Panc1 (cell line): ENCODE data around the gene LCORL. TPM values are rescaled to one million over a fixed set of nuclear protein-coding genes. Genes with fewer than 3 reads are reported as not detected.

ENCODE experiments used
- ATAC-seq: fragments of 200-7000 bp; cut with Tn5 transposase; 2 replicates; pipeline ENCODE4 v1.9.1; 2020; ENCODE audit warnings: mild to moderate bottlenecking, moderate library complexity
- BruUV-seq: library from RNA; stranded (reverse); fragments of 400-500 nt; replicated peaks from 2 replicates; lab custom pipeline; 2021; lab: Mats Ljungman, UMichigan
- CTCF ChIA-PET: fragments of 300-600 bp; sonication (Branson Sonifier 250); formaldehyde crosslinking; loops from one replicate; lab custom pipeline; 2022; ENCODE audit warnings: antibody characterized with exemption; lab: Charles Lee
- POLR2A ChIA-PET: fragments of 300-600 bp; sonication (Branson Sonifier 250); formaldehyde crosslinking; loops from one replicate; lab custom pipeline; 2022; ENCODE audit warnings: antibody characterized with exemption; lab: Charles Lee
- DNase-seq: peaks from one replicate; pipeline ENCODE4 v3.0.0-alpha.2; 2010; ENCODE audit warnings: low read depth, low spot score
- H3K27ac ChIP-seq: 2 replicates; pipeline ENCODE4 v1.5.1; 2011; ENCODE audit warnings: mild to moderate bottlenecking, low read length, inconsistent platforms
- H3K27me3 ChIP-seq: fragments of 200-500 bp; sonication (Bioruptor generic); 2 replicates; pipeline ENCODE4 v1.6.0; 2014; ENCODE audit warnings: low read length, inconsistent platforms; ENCODE audit not compliant: control insufficient read depth, insufficient read depth
- H3K36me3 ChIP-seq: fragments of 200-500 bp; sonication (Bioruptor generic); 2 replicates; pipeline ENCODE4 v1.5.1; 2014; ENCODE audit warnings: inconsistent platforms, mild to moderate bottlenecking, low read length, moderate library complexity; ENCODE audit not compliant: control insufficient read depth, insufficient read depth
- H3K4me1 ChIP-seq: 2 replicates; pipeline ENCODE4 v1.5.1; 2011; ENCODE audit warnings: inconsistent platforms, mild to moderate bottlenecking, low read length, moderate library complexity; ENCODE audit not compliant: control insufficient read depth, insufficient read depth
- H3K4me3 ChIP-seq, 2 experiments: 2 replicates each; pipeline ENCODE4 v1.5.1; 2011 to 2012; ENCODE audit warnings: low read depth in 2 of 2, low read length in 2 of 2, mild to moderate bottlenecking in 2 of 2, inconsistent platforms in 1 of 2, moderate library complexity in 1 of 2
- H3K9me3 ChIP-seq: fragments of 200-500 bp; sonication (Bioruptor generic); 2 replicates; pipeline ENCODE4 v1.5.1; 2014; ENCODE audit warnings: low read depth, mild to moderate bottlenecking, inconsistent platforms, low read length, moderate library complexity; ENCODE audit not compliant: control insufficient read depth, insufficient read depth
- CTCF ChIP-seq: fragments of 450-650 bp; IDR thresholded peaks from 2 replicates; pipeline ENCODE4 v1.5.1; 2017; ENCODE audit warnings: mild to moderate bottlenecking
- POLR2AphosphoS5 ChIP-seq: IDR thresholded peaks from 2 replicates; pipeline ENCODE4 v1.6.1; 2012; ENCODE audit warnings: mild to moderate bottlenecking, low read depth, low read length, moderate library complexity
- REST ChIP-seq, 2 experiments: IDR thresholded peaks; 2 replicates each; pipeline ENCODE4 v1.6.1; 2011 to 2012; ENCODE audit warnings: low read depth in 2 of 2, control low read depth in 1 of 2, low read length in 1 of 2, mild to moderate bottlenecking in 1 of 2, moderate library complexity in 1 of 2; ENCODE audit not compliant: insufficient read depth in 1 of 2
- SIN3A ChIP-seq: IDR thresholded peaks from 2 replicates; pipeline ENCODE4 v1.6.1; 2012; ENCODE audit warnings: low read depth, mild to moderate bottlenecking, low read length, moderate library complexity, borderline replicate concordance; ENCODE audit not compliant: insufficient read depth
- TCF7L2 ChIP-seq: IDR thresholded peaks from 2 replicates; pipeline ENCODE4 v1.6.1; 2011; ENCODE audit warnings: mild to moderate bottlenecking, low read depth, low read length, inconsistent platforms
- in situ Hi-C: cut with HindIII; loops from 2 replicates; pipeline ENCODE4 v1.10.0; 2016; ENCODE audit warnings: low sequenced_read_pairs, low pct_unique_long_range_greater_than_20kb
- intact Hi-C: fragments of 100-400 bp; cut with micrococcal nuclease; formaldehyde crosslinking; loops from one replicate; pipeline ENCODE4 v1.10.0; 2022; ENCODE audit not compliant: unreplicated experiment
- total RNA-seq: library from RNA; stranded (reverse); gene quantifications from one replicate; pipeline ENCODE4 v1.2.1, GENCODE V29; 2021; ENCODE audit not compliant: unreplicated experiment

The LCORL gene
- total RNA-seq, 1 experiment from 2014 or later, result 17.5 TPM

GRCh38 chr4:17968721-17969120 is 52.8 kb downstream of the LCORL start:
- Histone ChIP-seq H3K27me3 (no peaks in the 10 kb centered on the region), H3K4me3 (no peak overlapping the region), H3K27ac (no peak overlapping the region), H3K36me3 (no peaks in the 10 kb centered on the region), H3K4me1 (no peaks in the 10 kb centered on the region), H3K9me3 (no peaks in the 10 kb centered on the region)
- POLR2A ChIA-PET, result no interaction called here
- in situ Hi-C loops (no loop called here), intact Hi-C loops (no loop called here)
- CTCF ChIA-PET, result no interaction called here
- BruUV-seq, result no TSS peak
- no peak for DNase-seq
- ATAC-seq, result no peak
- TF ChIP-seq TCF7L2 (no peak), CTCF (no peak), POLR2AphosphoS5 (no peak), SIN3A (no peak), REST (IDR thresholded peaks at IDR 0.05; ENCODE audit: insufficient read depth in 1 of 2, low read depth in 2 of 2, low read length in 1 of 2) (no peak)

- Histone ChIP-seq H3K36me3 (no peaks in the 10 kb centered on the region), H3K27ac (no peak overlapping the region), H3K4me3 (no peak overlapping the region), H3K4me1 (no peaks in the 10 kb centered on the region), H3K9me3 (no peaks in the 10 kb centered on the region), H3K27me3 (no peaks in the 10 kb centered on the region)
- no peak for ATAC-seq
- intact Hi-C loops, result no loop called here
- in situ Hi-C loops, result no loop called here
- TF ChIP-seq REST (IDR thresholded peaks at IDR 0.05; ENCODE audit: insufficient read depth in 1 of 2, low read depth in 2 of 2, low read length in 1 of 2) (no peak), CTCF (no peak), POLR2AphosphoS5 (no peak), SIN3A (no peak), TCF7L2 (no peak)
- no TSS peak for BruUV-seq
- DNase-seq, result no peak
- CTCF ChIA-PET, result no interaction called here
- POLR2A ChIA-PET, result no interaction called here
Measured at GRCh38 chr4:17967078-17967477, 54.5 kb downstream of the LCORL start.
